Neural progenitor cell (in vitro differentiated cells): Measurements from ENCODE around the gene MSI2.

Experiments
- CTCF ChIP-seq: fragments of 200-600 bp; sonication (generic); IDR thresholded peaks from 2 replicates; pipeline ENCODE4 v1.5.1; 2017; ENCODE audit warnings: antibody characterized with exemption, mild to moderate bottlenecking
- EZH2phosphoT487 ChIP-seq: fragments of 200-600 bp; sonication (generic); IDR thresholded peaks from 2 replicates; pipeline ENCODE4 v1.6.1; 2017; ENCODE audit warnings: antibody characterized with exemption

- no peak for TF ChIP-seq EZH2phosphoT487
- no peak for TF ChIP-seq CTCF
Observed at GRCh38 chr17:57327176-57327970, 71.0 kb downstream of the MSI2 start.
